ENCODE data around the gene HOXB6.

The HOXB6 gene

GRCh38 chr17:48594538-48595277 is 10.1 kb downstream of the HOXB6 start:
- H3K4me3 ChIP-seq (ENCODE audit: low read depth, low read length), result no peak overlapping the region
- TF ChIP-seq CTCF (IDR thresholded peaks at IDR 0.05; ENCODE audit: control insufficient read depth, extremely low read depth, insufficient read depth), result no peak
- no peak for DNase-seq (ENCODE audit: low read depth)

- no peak overlapping the region for H3K4me3 ChIP-seq (ENCODE audit: low read depth, low read length)
- DNase-seq (ENCODE audit: low read depth), result no peak
- peak; percentile 97 for TF ChIP-seq CTCF (IDR thresholded peaks at IDR 0.05; ENCODE audit: control insufficient read depth, extremely low read depth, insufficient read depth)
Measured at GRCh38 chr17:48593840-48594537, 10.8 kb downstream of the HOXB6 start.

GRCh38 chr17:48593126-48593829 is 11.5 kb downstream of the HOXB6 start, which contains the start of gene HOXB5:
Gene HOXB5, minus strand, starts transcription at chr17:48593779. Its CDS starts 97 bp downstream, at chr17:48593682.
- no peak for DNase-seq (ENCODE audit: low read depth)
- no peak within 1 kb of the TSS for H3K4me3 ChIP-seq (ENCODE audit: low read depth, low read length)
- TF ChIP-seq CTCF (IDR thresholded peaks at IDR 0.05; ENCODE audit: control insufficient read depth, extremely low read depth, insufficient read depth), result no peak

- TF ChIP-seq CTCF (IDR thresholded peaks at IDR 0.05; ENCODE audit: control insufficient read depth, extremely low read depth, insufficient read depth), result no peak
- DNase-seq (ENCODE audit: low read depth), result no peak
- H3K4me3 ChIP-seq (ENCODE audit: low read depth, low read length), result no peak overlapping the region
Measured at GRCh38 chr17:48592577-48592976, 12.2 kb downstream of the HOXB6 start.

GRCh38 chr17:48592057-48592514 is 12.7 kb downstream of the HOXB6 start:
- no peak overlapping the region for H3K4me3 ChIP-seq (ENCODE audit: low read depth, low read length)
- no peak for TF ChIP-seq CTCF (IDR thresholded peaks at IDR 0.05; ENCODE audit: control insufficient read depth, extremely low read depth, insufficient read depth)
- DNase-seq (ENCODE audit: low read depth), result no peak

- no peak for TF ChIP-seq CTCF (IDR thresholded peaks at IDR 0.05; ENCODE audit: control insufficient read depth, extremely low read depth, insufficient read depth)
- H3K4me3 ChIP-seq (ENCODE audit: low read depth, low read length), result no peak overlapping the region
- DNase-seq (ENCODE audit: low read depth), result no peak
Measured at GRCh38 chr17:48591255-48592056, 13.3 kb downstream of the HOXB6 start.

Measured in LNCaP clone FGC (cell line).